ENCODE measurements around the gene KRT84. TPM values are rescaled to one million over a fixed set of nuclear protein-coding genes. Genes with fewer than 3 reads are reported as not detected.

The KRT84 gene
- total RNA-seq, 1 experiment from 2014 or later, result not detected

DNA sequence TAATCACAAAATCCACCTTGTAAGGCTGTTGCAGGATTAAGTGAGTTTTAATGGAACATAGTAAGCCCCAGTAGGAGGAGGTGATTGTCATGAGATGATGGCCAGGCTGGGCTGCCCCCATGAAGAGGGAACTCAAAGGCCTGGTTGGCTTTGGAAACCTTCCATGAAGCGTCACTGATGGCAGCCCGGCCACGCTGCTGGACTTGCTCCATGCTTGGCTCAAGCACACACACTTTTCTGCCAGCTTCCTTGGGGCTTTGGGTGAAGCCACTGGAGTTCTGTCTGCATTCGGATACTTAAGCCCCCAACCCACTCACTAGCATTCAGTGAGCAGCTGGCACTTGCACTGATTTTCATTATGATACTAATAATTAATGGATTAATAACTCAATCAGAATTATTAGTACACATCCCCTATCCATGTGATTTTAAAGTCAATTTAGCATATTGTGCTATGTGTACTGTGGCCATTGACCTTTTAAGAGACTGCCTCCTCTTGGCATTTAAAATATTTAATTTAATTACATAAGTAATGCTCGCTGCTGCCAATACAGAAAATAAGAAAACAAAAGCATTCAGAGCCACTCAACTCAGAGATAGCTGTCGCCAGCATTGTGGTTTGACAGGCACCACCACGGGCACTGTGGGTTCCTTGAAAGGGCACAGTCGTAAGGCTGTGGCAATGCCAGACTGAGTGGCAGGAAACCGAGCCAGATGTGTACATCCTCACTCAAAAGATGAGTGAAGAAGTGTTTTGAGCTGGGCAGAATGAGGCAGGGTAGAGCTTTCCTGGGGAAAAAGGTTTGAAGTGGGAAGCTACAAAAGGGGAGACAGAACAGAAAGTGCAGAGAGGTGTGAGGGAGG is 34.0 kb downstream of the KRT84 start:
- intact Hi-C loops (cut with micrococcal nuclease; ENCODE audit: unreplicated experiment), result no loop called here
- H3K4me2 ChIP-seq, result no peak overlapping the region
- TF ChIP-seq, protein P1, sequence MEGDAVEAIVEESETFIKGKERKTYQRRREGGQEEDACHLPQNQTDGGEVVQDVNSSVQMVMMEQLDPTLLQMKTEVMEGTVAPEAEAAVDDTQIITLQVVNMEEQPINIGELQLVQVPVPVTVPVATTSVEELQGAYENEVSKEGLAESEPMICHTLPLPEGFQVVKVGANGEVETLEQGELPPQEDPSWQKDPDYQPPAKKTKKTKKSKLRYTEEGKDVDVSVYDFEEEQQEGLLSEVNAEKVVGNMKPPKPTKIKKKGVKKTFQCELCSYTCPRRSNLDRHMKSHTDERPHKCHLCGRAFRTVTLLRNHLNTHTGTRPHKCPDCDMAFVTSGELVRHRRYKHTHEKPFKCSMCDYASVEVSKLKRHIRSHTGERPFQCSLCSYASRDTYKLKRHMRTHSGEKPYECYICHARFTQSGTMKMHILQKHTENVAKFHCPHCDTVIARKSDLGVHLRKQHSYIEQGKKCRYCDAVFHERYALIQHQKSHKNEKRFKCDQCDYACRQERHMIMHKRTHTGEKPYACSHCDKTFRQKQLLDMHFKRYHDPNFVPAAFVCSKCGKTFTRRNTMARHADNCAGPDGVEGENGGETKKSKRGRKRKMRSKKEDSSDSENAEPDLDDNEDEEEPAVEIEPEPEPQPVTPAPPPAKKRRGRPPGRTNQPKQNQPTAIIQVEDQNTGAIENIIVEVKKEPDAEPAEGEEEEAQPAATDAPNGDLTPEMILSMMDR (conservative IDR thresholded peaks at IDR 0.05), result no peak
- ChIA-PET CTCF (no interaction called here), POLR2A (ENCODE audit: unreplicated experiment) (interaction anchor here (0.6 kb wide), 1 partner anchor 454 kb away, joined by 8 read pairs; no protein-coding TSS in a partner anchor)
- no peaks in the 10 kb centered on the region for H3K9me2 ChIP-seq (ENCODE audit: insufficient read depth)
- no peaks in the 10 kb centered on the region for H3K79me2 ChIP-seq (ENCODE audit: low read depth)
- no peaks in the 10 kb centered on the region for H3K36me3 ChIP-seq (ENCODE audit: low read depth)
- H4K20me1 ChIP-seq (ENCODE audit: insufficient read depth), result no peaks in the 10 kb centered on the region
- DNase-seq, result no peak
- no peak overlapping the region for H3K4me3 ChIP-seq
- peaks cover 6% of the 10 kb centered on the region for H3K4me1 ChIP-seq (replicated peaks; ENCODE audit: insufficient read depth)
- no peak overlapping the region for H3K27ac ChIP-seq
- H2AFZ ChIP-seq, result no peak overlapping the region
- H3K27me3 ChIP-seq (ENCODE audit: insufficient read depth, low read depth), result no peaks in the 10 kb centered on the region
- no TSS peak for BruUV-seq (replicated peaks)
- peaks cover 6% of the 10 kb centered on the region for H3F3A ChIP-seq (ENCODE audit: insufficient read depth, low read depth)
- no peaks in the 10 kb centered on the region for H3K9me3 ChIP-seq (ENCODE audit: insufficient read depth, low read depth)

DNA sequence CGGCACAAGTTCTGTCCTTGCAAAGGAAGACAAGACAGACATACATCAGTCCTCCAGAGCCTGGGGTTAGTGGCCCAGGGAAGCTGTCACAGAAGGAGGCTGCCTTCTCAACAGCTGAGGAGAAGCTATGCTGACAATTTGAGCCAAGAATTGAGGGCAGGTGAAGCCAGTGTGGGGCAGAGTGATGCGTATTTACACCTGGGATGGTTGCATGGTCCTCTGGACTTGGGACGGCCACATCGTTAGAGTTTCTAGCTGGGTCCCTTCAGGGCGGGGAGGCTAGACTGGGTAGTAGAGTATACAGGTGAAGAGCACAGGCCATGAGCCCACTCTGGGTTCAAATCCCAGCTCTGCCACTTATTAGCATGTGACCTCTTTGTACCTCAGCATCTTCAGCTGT is 34.7 kb downstream of the KRT84 start:
- Histone ChIP-seq H3K36me3 (ENCODE audit: low read depth) (no peaks in the 10 kb centered on the region), H3K27ac (no peak overlapping the region), H3K4me2 (no peak overlapping the region), H3K9me3 (ENCODE audit: insufficient read depth, low read depth) (no peaks in the 10 kb centered on the region), H3K9me2 (ENCODE audit: insufficient read depth) (no peaks in the 10 kb centered on the region), H3K4me1 (replicated peaks; ENCODE audit: insufficient read depth) (peaks cover 12% of the 10 kb centered on the region), H3K4me3 (no peak overlapping the region), H3K27me3 (ENCODE audit: insufficient read depth, low read depth) (no peaks in the 10 kb centered on the region), H3K79me2 (ENCODE audit: low read depth) (no peaks in the 10 kb centered on the region), H3F3A (ENCODE audit: insufficient read depth, low read depth) (peaks cover 13% of the 10 kb centered on the region), H2AFZ (no peak overlapping the region), H4K20me1 (ENCODE audit: insufficient read depth) (no peaks in the 10 kb centered on the region)
- DNase-seq, result no peak
- BruUV-seq (replicated peaks), result no TSS peak
- ChIA-PET CTCF (no interaction called here), POLR2A (ENCODE audit: unreplicated experiment) (interaction anchor here (0.6 to 0.8 kb wide), 2 partner anchors 165 to 455 kb away, joined by 5 to 8 read pairs; no protein-coding TSS in a partner anchor)
- intact Hi-C loops (cut with micrococcal nuclease; ENCODE audit: unreplicated experiment), result no loop called here
- TF ChIP-seq, protein P1 (conservative IDR thresholded peaks at IDR 0.05), result no peak
- TF ChIP-seq EZH2 (IDR thresholded peaks at IDR 0.05; ENCODE audit: low read depth), result no peak

DNA sequence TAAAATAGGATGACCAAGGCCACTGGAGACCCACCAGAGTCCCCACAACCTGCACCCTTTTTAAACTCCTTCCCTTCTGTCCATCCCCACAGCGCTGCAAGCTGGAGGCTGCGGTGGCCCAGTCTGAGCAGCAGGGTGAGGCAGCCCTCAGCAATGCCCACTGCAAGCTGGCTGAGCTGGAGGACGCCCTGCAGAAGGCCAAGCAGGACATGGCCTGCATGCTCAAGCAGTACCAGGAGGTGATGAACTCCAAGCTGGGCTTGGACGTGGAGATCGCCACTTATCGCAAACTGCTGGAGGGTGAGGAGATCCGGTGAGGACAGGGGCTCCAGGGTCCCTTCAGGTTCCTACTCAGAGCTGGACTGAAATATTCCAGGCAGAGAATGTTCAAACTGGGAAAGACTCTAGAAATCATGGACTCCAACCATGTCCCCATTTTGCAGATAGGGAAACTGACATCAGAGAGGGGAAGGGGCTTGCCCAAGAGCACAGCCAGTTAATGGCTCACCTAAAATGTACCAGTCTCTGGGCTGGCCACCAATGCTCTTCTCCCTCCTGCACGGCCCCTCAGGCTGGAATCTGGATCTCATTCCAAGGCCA is 35.3 kb downstream of the KRT84 start:
- intact Hi-C loops (cut with micrococcal nuclease; ENCODE audit: unreplicated experiment), result no loop called here
- Histone ChIP-seq H3K36me3 (ENCODE audit: low read depth) (no peaks in the 10 kb centered on the region), H3K9me3 (ENCODE audit: insufficient read depth, low read depth) (no peaks in the 10 kb centered on the region), H4K20me1 (ENCODE audit: insufficient read depth) (no peaks in the 10 kb centered on the region), H3K4me3 (no peak overlapping the region), H2AFZ (no peak overlapping the region), H3K4me2 (no peak overlapping the region), H3K9me2 (ENCODE audit: insufficient read depth) (no peaks in the 10 kb centered on the region), H3F3A (ENCODE audit: insufficient read depth, low read depth) (peaks cover 19% of the 10 kb centered on the region), H3K27me3 (ENCODE audit: insufficient read depth, low read depth) (no peaks in the 10 kb centered on the region), H3K27ac (no peak overlapping the region), H3K4me1 (replicated peaks; ENCODE audit: insufficient read depth) (peaks cover 19% of the 10 kb centered on the region), H3K79me2 (ENCODE audit: low read depth) (no peaks in the 10 kb centered on the region)
- BruUV-seq (replicated peaks), result no TSS peak
- CTCF ChIA-PET, result no interaction called here
- TF ChIP-seq EZH2 (IDR thresholded peaks at IDR 0.05; ENCODE audit: low read depth), result no peak
- TF ChIP-seq, protein P1 (conservative IDR thresholded peaks at IDR 0.05), result no peak
- no peak for DNase-seq
- POLR2A ChIA-PET (ENCODE audit: unreplicated experiment), result interaction anchor here (0.8 kb wide), 1 partner anchor 164 kb away, joined by 5 read pairs; no protein-coding TSS in a partner anchor
